Measurements from ENCODE around the gene NFIA. TPM values are rescaled to one million over a fixed set of nuclear protein-coding genes. Genes with fewer than 3 reads are reported as not detected.

The NFIA gene
- total RNA-seq, 1 donor from 2014 or later, result 16.2 TPM

- TF ChIP-seq, protein P1, sequence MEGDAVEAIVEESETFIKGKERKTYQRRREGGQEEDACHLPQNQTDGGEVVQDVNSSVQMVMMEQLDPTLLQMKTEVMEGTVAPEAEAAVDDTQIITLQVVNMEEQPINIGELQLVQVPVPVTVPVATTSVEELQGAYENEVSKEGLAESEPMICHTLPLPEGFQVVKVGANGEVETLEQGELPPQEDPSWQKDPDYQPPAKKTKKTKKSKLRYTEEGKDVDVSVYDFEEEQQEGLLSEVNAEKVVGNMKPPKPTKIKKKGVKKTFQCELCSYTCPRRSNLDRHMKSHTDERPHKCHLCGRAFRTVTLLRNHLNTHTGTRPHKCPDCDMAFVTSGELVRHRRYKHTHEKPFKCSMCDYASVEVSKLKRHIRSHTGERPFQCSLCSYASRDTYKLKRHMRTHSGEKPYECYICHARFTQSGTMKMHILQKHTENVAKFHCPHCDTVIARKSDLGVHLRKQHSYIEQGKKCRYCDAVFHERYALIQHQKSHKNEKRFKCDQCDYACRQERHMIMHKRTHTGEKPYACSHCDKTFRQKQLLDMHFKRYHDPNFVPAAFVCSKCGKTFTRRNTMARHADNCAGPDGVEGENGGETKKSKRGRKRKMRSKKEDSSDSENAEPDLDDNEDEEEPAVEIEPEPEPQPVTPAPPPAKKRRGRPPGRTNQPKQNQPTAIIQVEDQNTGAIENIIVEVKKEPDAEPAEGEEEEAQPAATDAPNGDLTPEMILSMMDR (IDR thresholded peaks at IDR 0.05; ENCODE audit: unreplicated experiment), result no peak
- no peaks in the 10 kb centered on the region for H3K9me3 Mint-ChIP-seq (ENCODE audit: unreplicated experiment)
- H3K4me3 Mint-ChIP-seq (ENCODE audit: unreplicated experiment), result no peak overlapping the region
- no peak overlapping the region for H3K27ac Mint-ChIP-seq (ENCODE audit: unreplicated experiment)
- H3K4me1 Mint-ChIP-seq (ENCODE audit: unreplicated experiment), result no peaks in the 10 kb centered on the region
- H3K27me3 Mint-ChIP-seq (ENCODE audit: unreplicated experiment), result no peaks in the 10 kb centered on the region
- no peak for DNase-seq (ENCODE audit: low spot score)
- H3K36me3 Mint-ChIP-seq (ENCODE audit: low read depth, unreplicated experiment), result peaks cover 13% of the 10 kb centered on the region
Measured at GRCh38 chr1:61386323-61386722, 304.0 kb downstream of the NFIA start.

DNA sequence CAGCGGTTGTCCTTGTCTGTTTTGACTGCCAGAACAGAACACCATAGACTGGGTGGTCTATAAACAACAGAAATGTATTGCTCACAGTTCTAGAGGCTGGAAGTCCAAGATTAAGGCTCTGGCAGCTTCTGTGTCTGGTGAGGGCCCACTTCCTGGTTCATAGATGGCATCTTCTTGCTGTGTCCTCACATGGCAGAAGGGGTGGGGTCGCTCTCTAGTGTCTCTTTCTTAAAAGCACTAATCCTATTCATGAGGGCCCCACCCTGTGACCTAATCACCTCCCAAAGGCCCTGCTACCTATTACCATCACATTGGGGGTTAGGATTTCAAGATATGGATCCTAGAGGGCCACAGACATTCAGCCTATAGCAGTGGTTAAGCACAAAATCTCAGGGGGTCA lies 304.4 kb downstream of the NFIA start:
- H3K9me3 Mint-ChIP-seq (ENCODE audit: unreplicated experiment), result no peaks in the 10 kb centered on the region
- no peak overlapping the region for H3K27ac Mint-ChIP-seq (ENCODE audit: unreplicated experiment)
- TF ChIP-seq, protein P1 (IDR thresholded peaks at IDR 0.05; ENCODE audit: unreplicated experiment), result no peak
- no peak for DNase-seq (ENCODE audit: low spot score)
- H3K4me3 Mint-ChIP-seq (ENCODE audit: unreplicated experiment), result no peak overlapping the region
- peaks cover 13% of the 10 kb centered on the region for H3K36me3 Mint-ChIP-seq (ENCODE audit: low read depth, unreplicated experiment)
- H3K4me1 Mint-ChIP-seq (ENCODE audit: unreplicated experiment), result no peaks in the 10 kb centered on the region
- no peaks in the 10 kb centered on the region for H3K27me3 Mint-ChIP-seq (ENCODE audit: unreplicated experiment)

- TF ChIP-seq, protein P1 (IDR thresholded peaks at IDR 0.05; ENCODE audit: unreplicated experiment), result no peak
- H3K9me3 Mint-ChIP-seq (ENCODE audit: unreplicated experiment), result no peaks in the 10 kb centered on the region
- H3K27me3 Mint-ChIP-seq (ENCODE audit: unreplicated experiment), result no peaks in the 10 kb centered on the region
- no peaks in the 10 kb centered on the region for H3K4me1 Mint-ChIP-seq (ENCODE audit: unreplicated experiment)
- no peak overlapping the region for H3K27ac Mint-ChIP-seq (ENCODE audit: unreplicated experiment)
- DNase-seq (ENCODE audit: low spot score), result no peak
- no peak overlapping the region for H3K4me3 Mint-ChIP-seq (ENCODE audit: unreplicated experiment)
- H3K36me3 Mint-ChIP-seq (ENCODE audit: low read depth, unreplicated experiment), result peaks cover 13% of the 10 kb centered on the region
Measured at GRCh38 chr1:61387829-61388228, 305.5 kb downstream of the NFIA start.

DNA sequence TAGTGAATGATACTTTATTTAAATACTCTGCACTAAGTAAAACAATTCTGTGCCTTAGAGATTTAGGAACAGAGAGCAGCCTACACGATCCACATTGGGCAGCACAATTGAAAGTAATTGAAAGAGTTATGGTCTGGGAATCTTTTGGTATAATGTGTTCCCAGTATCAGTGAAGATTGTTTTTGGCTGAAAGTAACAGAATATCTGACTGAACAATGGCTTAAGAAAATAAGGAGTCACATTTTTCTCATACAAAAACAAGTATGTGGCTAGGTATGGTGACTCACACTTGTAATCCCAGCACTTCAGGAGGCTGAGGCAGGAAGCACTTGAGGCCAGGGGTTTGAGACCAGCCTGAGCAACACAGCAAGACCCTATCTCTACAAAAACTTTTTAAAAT lies 306.2 kb downstream of the NFIA start:
- Mint-ChIP-seq H3K27me3 (ENCODE audit: unreplicated experiment) (no peaks in the 10 kb centered on the region), H3K36me3 (ENCODE audit: low read depth, unreplicated experiment) (peaks cover 13% of the 10 kb centered on the region), H3K4me3 (ENCODE audit: unreplicated experiment) (no peak overlapping the region), H3K4me1 (ENCODE audit: unreplicated experiment) (no peaks in the 10 kb centered on the region), H3K27ac (ENCODE audit: unreplicated experiment) (no peak overlapping the region), H3K9me3 (ENCODE audit: unreplicated experiment) (no peaks in the 10 kb centered on the region)
- TF ChIP-seq, protein P1 (IDR thresholded peaks at IDR 0.05; ENCODE audit: unreplicated experiment), result no peak
- no peak for DNase-seq (ENCODE audit: low spot score)

- H3K27ac Mint-ChIP-seq (ENCODE audit: unreplicated experiment), result no peak overlapping the region
- DNase-seq (ENCODE audit: low spot score), result no peak
- TF ChIP-seq, protein P1 (IDR thresholded peaks at IDR 0.05; ENCODE audit: unreplicated experiment), result no peak
- no peaks in the 10 kb centered on the region for H3K4me1 Mint-ChIP-seq (ENCODE audit: unreplicated experiment)
- no peaks in the 10 kb centered on the region for H3K27me3 Mint-ChIP-seq (ENCODE audit: unreplicated experiment)
- peaks cover 13% of the 10 kb centered on the region for H3K36me3 Mint-ChIP-seq (ENCODE audit: low read depth, unreplicated experiment)
- H3K9me3 Mint-ChIP-seq (ENCODE audit: unreplicated experiment), result no peaks in the 10 kb centered on the region
- no peak overlapping the region for H3K4me3 Mint-ChIP-seq (ENCODE audit: unreplicated experiment)
Measured at GRCh38 chr1:61389194-61389925, 307.0 kb downstream of the NFIA start.

Measured in endothelial cell (in vitro differentiated cells).